ENCODE data around the gene NBL1.

Gene NBL1

DNA sequence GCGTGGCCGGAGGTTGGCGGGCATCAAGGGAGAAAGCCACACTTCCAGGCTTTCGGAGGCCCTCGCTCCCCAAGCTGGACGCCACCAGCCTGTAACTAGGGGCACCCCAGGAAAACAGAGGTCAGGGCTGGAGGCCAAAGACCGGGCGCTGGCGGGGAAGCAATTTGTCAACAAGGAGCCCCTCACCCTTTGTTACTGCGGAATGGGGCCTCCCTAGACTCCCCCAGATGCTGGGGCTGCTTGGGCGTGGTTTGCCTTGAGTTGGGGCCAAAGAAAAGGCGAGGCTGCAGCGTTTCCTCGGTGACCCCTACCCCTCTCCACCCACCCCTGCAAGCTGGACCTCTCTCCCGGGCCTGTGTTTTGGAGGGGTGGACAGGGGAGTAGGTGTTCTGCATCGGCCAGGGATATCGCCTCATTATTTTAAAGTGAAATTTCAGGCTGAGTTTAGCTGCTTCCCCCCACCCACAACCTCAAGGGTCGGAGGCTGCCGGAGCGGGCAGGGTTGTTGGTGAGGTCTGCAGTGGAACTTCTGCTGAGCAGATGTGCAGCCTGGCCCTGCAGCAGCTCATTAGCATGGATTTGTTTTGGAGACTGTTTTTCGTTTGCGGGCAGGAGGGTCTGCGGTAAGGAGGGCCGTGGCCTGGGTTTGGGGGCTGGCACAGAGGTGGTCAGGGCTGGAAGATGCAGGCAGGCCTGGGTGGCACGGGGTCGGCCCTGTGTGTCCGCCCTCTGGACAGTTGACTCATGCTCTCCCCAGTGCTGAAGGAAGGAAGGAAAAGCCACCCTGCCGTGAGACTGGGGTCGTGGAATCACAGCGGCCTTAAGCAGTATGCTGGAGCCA is 1.5 kb downstream of the NBL1 start:
- no peak for DNase-seq (ENCODE audit: low spot score)

DNA sequence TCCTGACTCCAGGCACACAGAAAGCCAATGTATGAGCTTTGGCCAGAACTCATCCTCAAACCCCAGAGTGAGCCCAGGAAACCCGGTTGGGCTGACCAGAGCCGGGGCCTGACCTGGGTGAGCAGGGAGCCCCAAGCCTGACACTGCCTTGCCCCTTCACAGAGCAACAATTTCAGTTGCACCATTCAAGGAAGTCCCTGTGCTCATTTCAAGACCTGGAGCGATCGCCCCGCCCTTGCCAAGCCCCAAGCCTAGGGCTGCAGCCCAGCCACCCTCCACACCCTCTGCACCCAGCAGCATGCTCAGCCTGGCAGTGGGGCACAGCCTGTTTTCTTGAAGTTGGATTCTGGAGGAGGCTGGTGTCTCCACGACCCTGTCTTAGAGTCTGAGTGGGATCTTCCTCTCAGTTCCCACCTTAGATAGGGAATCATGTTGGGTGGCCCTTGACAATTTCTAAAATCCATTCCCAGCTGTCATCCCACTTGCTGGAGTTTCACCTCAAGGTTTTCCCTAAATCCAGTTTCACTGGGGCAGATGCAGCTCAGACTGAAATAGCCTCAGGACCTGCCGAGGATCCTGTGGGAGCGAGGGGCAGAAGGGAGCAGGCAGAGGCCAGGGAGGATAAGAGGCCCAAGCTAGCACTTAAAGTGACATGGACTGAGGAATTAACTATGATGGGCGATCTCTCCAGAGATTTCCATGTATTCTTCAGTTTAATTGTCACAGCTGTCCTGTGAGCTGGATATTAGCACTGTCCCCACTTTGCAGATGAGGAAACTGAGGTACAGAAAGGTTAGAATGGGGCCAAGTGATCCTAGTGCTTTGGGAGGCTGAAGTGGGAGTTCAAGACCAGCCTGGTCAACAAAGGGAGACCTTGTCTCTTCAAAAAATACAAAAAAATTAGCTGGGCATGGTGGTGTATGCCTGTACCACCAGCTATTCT is 2.5 kb downstream of the NBL1 start:
- no peak for DNase-seq (ENCODE audit: low spot score)

DNA sequence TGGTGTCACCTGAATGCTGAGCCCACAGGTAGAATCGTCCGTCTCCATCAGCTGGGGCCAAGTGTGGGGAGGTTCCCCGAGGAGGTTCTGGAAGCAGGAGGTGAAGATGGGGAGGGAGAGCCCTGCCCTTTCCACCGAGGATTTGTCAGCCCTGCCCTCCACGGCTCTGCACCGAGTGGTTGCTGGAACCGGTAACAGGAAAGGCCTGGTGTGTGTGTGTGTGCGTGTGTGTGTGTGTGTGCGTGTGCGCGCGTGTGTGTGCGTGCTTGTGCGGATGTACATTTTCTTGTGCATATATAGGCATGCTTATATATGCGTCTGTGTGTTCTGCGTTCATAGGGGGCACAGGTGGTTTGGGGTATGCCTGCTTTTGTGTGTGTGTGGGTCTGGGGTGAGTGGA is 3.5 kb downstream of the NBL1 start:
- DNase-seq (ENCODE audit: low spot score): no peak

DNA sequence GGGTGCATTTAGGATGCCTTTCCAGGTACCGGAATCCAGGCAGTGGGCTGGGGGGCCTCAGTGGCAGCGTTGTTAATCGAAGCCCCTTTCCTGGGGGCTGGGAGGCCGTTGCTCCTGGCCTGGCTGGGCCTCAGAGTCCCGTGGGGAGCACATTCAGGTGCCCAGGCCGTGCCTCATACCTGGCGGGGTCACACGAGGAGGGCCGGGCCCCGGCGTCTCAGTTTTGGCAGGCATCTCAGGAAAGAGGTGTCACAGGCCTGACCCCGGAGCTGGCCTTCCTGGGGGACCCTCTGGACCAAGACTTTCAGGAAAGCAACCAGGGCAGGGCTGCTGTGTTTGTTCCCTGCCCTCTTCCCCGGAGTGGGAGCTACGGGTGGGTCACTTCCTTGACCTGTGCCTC is 4.1 kb downstream of the NBL1 start:
- no peak for DNase-seq (ENCODE audit: low spot score)

DNA sequence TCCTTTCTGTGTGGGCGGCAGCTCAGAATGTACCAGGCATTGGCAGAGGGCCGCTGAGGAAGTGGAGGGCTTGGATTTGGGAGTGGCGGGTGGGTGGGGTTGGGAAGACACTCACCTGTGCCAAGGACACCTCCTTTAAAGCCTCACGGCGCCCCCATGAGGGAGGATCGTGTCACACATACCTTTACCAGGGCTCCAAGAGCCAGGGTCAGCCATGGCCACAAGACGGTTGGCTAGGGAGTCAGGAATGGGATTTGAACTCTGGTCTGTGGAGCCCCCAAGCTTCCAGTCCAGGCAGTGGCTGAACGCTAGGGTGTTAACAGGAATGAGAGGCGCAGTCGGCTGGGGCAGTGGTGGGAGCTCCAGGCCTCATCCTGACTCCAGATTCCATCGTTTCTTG is 4.6 kb downstream of the NBL1 start:
- no peak for DNase-seq (ENCODE audit: low spot score)

DNA sequence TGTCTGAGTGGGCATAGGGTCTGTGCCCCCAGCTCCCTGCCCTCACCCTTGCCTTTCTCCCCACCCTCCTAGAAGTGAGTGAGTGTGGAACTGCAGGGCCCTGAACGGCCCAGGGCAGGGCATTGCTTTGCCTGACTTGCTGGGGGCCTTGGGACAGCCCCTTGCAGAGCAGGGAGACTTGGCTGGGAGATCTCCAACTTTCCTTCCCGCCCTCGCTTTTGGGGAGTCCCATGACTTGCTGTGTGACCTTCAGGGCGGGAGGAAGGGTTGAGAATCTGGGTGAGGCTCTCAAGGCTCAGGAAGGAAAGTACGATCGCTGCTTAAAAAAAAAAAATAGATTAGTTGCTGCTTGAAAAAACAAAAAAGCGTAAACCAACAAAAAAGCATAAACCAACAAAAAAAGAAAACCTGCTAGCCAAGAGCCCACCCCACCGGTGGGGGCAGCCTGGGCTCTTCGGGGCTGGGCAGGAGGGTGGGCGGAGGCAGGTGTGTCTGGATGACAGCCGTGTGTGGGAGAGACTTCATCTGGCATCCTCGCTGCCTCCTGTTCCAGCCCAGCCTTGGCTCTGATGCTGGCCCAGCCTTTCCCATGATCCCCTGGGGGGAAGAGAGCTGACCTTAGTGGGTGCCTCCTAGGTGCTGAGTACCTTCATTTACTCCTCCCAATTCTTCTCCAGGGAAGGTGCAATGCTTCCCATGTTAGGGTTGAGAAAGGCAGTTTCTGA is 6.5 kb downstream of the NBL1 start:
- peak; percentile 53 for DNase-seq (ENCODE audit: low spot score)

DNA sequence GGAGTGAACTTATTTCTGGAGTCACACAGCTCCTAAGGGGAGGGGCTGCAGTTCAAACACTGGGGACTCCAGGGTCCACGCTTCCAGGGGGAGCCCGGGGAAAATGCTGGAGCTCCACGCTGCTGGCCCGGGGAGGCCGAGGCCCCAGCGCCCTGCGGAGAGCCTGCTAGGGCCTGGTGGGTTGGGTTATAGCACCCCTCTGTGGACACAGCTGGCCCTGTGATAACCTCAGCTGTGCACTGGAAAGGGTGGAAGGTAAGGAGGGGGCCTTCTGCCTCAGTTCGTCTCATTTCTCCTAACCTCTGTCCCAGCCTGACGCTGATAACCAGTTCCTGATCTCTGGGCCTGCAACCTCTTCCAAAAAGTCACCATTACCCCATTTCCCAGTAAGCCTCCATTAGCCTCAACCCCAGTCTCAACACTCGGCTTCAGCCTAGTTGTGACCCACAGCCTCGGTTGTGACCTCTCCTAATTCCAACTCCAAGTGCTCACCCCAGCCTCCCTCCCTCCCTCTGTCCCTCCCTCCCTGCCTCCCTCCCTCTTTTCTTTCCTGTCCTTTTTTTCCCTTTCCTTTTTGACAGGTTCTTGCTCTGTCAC is 7.1 kb downstream of the NBL1 start:
- peak; percentile 60 for DNase-seq (ENCODE audit: low spot score)

DNA sequence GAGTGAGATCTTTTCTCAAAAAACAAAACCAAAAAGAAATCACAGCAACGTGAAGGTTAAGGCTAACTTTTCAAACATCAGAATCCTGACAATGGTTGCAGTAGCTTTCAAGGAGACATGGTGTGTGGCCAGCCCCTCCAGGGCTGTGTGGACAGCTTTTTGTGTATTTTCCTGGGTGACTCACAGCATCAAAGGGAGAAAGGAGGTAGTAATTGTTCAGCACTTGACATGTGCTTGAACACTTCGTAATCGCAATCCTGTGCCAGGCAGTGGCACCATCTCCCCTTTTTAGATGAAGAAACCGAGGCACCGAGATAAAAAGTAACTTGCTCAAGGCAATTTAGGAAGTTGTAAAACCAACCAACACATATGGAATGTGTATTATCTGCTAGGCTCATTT is 10.3 kb downstream of the NBL1 start:
- DNase-seq (ENCODE audit: low spot score): no peak

DNA sequence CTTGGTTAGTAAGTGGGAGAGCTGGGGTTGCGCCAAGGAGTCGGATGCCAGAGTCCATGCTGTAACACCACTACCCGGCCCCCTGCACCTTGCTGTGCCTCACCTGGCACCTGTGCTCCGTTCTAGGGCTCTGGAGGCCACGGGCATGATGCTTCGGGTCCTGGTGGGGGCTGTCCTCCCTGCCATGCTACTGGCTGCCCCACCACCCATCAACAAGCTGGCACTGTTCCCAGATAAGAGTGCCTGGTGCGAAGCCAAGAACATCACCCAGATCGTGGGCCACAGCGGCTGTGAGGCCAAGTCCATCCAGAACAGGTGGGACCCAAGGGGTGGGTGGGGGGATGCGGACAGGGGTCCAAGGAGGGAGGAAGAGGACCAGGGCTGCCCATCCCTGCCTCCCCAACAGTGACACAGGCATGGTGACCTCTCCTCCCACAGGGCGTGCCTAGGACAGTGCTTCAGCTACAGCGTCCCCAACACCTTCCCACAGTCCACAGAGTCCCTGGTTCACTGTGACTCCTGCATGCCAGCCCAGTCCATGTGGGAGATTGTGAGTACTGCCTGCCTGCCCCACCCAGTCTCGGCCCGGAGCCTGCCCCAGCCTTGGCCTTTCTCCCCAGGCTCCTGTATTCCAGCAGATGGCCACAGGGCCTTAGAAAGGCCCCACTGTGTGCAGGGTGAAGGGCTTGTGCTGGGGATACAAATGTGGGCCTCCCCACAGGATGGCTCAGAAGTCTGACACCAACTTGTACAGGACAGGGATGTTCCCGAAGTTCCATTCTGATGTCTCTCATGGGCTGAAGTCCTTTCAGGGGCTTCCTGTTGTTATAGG is 11.0 kb downstream of the NBL1 start:
- DNase-seq (ENCODE audit: low spot score): no peak

DNA sequence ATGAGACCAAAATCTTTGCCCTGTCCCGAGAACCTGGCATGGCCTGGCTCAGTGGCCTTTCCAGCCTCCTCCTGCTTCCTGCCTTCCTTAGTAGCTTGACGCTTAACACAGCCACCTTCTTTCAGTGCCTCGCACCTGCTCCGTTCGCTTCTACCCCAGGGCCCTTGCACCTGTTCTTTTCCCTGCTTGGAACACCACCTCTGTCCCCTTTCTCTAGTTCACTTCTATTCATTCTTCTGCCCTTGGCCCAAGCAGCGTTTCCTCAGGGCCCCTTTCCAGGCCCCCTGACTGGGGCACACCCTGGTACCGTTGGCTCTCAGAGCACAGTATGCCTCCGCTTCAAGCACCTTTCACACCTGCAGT is 11.6 kb downstream of the NBL1 start:
- DNase-seq (ENCODE audit: low spot score): no peak

DNA sequence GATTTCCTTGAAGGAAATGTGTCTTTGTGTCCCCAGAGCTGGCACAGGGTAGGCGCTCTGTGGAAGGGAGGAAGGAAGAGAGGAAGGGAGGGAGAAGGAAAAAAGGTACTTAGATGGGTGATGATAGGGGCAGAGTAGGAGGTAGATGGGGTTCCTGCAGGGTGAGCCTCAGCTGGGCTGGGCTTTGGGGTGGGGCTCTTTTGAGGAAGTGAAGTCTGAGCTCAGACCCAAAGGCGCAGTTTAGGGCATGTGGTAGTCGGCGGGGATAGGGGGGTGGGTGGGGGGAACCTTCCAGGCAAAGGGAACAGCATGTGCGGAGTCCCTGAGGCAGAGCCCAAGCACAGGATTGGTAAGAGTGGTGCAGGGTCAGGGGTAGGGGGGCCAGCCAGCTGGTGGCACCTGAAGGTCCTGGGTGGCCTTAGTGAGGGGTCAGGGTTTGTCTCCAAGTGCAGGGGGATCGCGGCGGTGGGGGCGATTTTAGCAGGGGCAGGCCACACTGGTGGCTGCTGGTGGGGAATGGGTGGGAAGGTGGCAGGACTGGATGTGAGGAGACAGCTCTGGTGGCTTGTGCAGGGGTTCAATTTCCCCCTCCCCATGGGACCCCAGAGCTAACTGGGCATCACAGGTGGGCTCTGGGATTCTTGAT is 12.1 kb downstream of the NBL1 start:
- DNase-seq (ENCODE audit: low spot score): no peak

DNA sequence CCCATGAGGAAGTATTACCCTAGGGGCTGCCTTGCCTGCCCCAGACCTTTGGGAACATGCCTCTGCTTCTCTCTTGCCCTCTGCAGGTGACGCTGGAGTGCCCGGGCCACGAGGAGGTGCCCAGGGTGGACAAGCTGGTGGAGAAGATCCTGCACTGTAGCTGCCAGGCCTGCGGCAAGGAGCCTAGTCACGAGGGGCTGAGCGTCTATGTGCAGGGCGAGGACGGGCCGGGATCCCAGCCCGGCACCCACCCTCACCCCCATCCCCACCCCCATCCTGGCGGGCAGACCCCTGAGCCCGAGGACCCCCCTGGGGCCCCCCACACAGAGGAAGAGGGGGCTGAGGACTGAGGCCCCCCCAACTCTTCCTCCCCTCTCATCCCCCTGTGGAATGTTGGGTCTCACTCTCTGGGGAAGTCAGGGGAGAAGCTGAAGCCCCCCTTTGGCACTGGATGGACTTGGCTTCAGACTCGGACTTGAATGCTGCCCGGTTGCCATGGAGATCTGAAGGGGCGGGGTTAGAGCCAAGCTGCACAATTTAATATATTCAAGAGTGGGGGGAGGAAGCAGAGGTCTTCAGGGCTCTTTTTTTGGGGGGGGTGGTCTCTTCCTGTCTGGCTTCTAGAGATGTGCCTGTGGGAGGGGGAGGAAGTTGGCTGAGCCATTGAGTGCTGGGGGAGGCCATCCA is 12.8 kb downstream of the NBL1 start:
- DNase-seq (ENCODE audit: low spot score): no peak

DNA sequence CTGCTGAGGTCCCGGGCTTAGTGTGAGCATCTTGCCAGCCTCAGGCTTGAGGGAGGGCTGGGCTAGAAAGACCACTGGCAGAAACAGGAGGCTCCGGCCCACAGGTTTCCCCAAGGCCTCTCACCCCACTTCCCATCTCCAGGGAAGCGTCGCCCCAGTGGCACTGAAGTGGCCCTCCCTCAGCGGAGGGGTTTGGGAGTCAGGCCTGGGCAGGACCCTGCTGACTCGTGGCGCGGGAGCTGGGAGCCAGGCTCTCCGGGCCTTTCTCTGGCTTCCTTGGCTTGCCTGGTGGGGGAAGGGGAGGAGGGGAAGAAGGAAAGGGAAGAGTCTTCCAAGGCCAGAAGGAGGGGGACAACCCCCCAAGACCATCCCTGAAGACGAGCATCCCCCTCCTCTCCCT is 13.4 kb downstream of the NBL1 start:
- no peak for DNase-seq (ENCODE audit: low spot score)

DNA sequence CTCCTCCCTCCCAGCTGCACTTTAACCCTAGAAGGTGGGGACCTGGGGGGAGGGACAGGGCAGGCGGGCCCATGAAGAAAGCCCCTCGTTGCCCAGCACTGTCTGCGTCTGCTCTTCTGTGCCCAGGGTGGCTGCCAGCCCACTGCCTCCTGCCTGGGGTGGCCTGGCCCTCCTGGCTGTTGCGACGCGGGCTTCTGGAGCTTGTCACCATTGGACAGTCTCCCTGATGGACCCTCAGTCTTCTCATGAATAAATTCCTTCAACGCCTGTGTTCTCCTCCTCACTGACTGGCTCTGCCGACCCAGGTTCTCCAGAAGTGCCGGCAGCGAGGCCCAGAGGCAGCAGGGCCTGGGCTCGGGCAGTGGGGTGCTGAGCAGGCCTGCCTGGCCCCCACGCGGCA is 14.1 kb downstream of the NBL1 start:
- DNase-seq (ENCODE audit: low spot score): no peak

DNA sequence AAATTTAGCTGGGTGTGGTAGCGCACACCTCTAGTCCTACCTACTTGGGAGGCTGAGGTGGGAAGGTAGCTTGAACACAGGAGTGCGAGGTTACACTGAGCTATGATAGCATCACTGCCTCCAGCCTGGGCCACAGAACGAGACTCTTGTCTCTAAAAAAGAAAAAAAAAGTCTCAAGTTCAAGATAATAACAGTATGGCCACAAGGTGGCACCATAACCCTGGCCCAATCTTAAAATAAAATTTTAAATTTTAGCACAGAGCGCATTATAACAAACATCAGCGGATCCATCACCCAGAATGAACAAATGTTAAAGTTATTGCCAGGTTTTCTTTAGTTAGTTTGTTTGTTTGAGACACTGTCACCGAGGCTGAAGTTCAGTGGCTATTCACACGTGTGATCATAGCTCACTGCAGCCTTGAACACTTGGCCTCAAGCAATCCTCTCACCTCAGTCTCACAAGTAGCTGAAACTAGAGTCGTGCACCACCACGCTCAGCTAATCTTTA is 17.7 kb downstream of the NBL1 start:
- no peak for DNase-seq (ENCODE audit: low spot score)

DNA sequence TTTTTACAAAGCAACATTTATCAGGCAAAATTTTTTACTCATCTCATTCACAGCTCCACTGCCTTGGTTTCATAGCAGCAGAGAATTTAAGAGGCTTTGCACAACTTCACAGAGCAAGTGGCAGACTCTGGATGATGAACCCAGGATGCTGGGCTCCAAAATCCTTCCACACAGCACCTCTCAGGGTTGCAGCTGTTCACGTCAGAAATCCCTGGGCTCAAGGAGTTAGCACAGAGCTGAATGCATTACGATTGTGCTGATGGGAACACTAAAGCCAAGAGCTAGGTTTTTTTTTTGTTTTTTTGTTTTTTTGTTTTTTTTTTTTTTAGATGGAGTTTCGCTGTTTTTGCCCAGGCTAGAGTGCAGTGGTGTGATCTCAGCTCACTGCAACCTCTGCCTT is 18.2 kb downstream of the NBL1 start:
- DNase-seq (ENCODE audit: low spot score): no peak

DNA sequence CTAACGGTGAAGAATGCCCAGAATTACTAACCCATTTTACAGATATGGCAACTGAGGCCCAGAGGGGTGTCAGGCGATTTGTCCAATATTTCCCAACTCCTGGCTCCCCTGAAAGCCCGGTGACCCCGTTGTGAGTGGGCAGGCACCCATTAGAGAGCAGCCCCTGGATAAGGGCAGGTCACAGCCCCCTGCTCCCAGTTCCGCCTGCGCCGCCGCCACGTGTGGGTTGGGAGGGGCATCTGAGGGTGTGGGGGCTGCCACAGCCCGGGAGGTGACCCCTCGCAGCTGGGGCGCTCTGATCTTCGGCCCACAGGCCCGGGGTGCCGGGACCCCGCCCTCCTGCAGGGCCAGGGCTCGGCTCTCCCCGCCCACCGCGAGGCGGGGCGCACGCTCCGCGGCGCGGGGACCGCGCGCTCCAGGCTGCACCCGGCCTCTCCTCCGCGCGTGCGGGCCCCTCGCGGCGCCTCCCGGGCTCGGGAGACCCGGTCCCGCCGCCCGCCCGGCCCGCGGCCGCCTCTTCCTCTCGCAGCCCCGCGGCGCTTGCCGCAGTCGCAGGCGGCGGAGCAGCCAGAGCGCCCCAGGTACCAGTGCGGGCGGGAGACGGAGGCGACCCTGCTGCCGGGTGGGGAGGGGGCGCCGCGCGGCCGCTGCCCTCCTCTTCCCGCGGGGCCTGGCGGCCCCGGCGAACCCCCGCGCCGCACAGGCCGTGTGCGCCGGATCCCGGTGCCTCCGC is 20.5 kb downstream of the NBL1 start, which contains the start of gene HTR6:
Gene HTR6 (plus strand): TSS at position 423 of the 733 bp plus-strand sequence. CDS start 879 bp downstream, outside the sequence.
- no peak for DNase-seq (ENCODE audit: low spot score)

DNA sequence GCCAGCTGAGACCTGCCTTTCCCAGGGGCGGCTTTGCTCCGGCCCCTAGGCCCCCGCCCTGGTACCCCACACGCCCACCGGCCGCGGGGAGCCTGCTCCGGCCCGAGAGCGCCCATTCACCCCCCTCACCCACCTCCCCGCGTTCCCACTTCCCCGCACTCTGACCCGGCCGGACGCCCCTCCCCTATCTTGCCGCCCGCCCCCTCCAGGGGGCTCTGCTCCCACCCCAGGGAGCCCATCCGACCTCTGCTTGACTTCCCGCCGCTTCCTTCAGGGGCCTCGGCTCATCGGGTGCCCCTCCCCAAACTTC is 21.0 kb downstream of the NBL1 start:
- DNase-seq (ENCODE audit: low spot score): no peak
